ENCODE data around the gene SPAG8.

The SPAG8 gene

DNA sequence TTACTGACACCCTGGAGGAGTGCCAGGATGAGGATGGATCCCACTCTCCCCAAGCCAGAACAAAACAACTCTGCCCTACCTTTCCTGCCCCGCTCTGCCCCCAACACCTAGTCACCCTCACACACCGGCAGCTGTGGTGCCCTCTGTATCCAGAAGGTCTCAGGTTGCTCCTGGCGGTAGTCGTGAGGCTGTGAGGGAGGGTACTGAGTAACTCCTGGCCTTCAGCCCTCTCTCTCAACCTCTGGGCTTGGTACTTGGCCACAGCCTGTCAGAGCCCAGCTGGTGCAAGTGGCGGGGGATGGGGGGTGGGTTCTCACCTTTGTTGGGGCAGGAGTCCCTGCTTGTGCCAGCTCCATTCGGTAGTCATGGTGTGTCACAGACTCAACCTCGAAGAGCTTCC lies 1.9 kb downstream of the SPAG8 start:
- DNase-seq (ENCODE audit: low spot score): no peak

DNA sequence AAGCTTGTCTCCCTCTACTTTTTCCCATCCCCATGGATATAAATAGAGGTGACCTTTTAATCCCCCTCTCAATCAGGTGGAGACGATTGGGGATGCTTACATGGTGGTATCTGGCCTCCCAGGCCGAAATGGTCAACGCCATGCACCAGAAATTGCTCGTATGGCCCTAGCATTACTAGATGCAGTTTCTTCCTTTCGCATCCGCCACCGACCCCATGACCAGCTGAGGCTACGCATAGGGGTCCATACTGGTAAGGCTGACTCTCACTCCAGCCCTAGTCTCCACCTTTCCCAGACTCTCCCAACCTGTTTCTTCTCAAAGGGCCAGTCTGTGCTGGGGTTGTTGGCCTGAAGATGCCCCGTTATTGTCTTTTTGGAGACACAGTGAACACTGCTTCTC lies 3.6 kb downstream of the SPAG8 start:
- no peak for DNase-seq (ENCODE audit: low spot score)

DNA sequence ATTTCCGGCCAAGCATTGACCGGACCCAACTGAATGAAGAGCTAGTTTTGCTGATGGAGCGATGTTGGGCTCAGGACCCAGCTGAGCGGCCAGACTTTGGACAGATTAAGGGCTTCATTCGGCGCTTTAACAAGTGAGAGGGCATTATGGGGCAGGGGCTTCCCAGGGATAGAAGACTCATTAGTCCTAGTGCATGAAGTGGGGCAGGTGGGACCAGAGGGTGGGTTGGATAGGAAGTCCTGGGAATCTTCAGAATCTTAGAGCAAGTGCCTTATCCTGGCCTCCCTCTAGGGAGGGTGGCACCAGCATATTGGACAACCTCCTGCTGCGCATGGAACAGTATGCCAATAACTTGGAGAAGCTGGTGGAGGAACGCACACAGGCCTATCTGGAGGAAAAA lies 6.0 kb downstream of the SPAG8 start:
- no peak for DNase-seq (ENCODE audit: low spot score)

DNA sequence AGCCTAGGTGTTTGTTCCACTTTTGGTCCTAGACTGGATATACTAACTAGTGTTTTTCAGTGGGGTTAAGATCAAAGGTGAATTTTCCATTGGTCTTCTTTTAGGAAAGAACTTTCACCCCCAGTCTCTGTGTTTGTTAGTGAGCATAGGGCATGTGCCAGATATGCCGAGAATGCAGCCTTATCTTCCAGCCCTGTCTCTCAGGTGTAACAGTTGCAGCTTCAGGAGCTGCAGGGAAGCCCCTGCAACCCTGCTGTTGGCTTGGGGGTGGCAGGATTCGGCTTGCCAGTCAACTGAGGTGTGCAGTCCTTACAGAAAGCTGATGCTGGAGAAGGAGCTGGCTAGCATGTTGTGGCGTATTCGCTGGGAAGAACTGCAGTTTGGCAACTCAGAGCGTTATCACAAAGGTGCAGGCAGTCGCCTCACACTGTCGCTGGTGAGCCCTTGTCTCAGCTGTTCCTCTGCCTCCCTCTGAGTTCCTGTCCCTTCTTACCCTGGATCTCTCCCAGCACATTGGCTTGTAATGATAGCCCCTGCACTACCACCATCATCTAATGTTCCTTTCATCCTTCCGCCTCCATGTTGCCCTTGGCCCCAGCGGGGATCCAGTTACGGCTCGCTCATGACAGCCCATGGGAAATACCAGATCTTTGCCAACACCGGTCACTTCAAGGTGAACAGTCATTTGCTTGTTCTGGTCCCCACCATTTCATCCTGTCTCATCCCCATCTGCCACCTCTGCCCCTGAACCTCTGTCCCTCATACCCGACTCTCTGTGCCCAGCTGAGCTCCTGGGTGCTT lies 10.5 kb downstream of the SPAG8 start:
- no peak for DNase-seq (ENCODE audit: low spot score)

DNA sequence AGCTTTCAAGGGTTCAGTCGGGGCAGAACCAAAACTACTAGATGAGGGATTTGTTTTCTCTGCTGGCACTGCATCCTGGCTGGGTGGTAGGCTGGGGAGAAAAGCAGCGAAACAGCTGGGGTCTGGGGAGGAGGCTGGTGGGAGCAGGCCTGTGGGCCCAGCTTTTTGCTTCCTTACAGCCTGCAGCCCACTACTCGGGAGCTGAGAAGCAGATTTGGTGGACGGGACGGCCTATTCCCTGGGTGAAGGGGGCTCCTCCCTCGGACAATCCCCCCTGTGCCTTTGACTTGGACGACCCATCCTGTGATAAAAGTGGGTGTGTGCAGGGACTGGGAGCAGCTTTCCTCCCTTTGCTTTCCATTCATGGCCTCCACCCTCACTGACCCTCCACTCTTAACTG lies 11.5 kb downstream of the SPAG8 start:
- DNase-seq (ENCODE audit: low spot score): no peak

DNA sequence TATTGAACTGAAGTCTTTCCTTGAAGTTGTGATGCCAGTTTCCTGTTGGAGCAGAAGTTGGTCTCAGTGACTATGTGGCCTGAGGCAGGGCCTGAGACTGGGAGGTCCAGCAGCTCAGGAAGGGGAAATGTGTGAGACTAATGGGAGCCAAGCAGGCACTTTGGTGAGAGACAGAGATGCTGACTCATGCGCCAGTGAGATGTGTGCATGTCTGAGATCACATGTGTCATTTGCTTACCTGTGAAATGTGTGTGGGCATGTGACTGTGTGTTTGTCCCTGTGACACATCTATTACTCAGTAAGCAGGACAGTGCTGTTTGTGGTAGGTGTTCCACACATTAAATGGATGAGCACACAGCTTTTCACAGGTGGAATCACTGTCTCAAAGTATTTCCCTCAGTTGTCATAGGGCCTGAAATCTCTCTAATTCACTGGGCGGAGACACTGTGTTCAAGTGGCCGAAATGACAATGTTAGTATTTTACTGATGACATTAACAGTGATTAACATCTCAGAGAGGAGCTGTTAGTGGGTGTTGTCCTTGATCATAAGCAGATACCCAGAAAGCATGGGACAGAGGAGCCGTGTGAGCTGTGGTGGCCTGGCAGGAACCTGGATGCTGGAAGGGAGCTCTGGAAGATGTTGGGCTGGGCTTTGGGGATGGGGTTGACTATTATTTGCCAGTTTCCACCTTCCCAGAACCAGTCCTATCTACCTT lies 13.2 kb downstream of the SPAG8 start:
- DNase-seq (ENCODE audit: low spot score): no peak

DNA sequence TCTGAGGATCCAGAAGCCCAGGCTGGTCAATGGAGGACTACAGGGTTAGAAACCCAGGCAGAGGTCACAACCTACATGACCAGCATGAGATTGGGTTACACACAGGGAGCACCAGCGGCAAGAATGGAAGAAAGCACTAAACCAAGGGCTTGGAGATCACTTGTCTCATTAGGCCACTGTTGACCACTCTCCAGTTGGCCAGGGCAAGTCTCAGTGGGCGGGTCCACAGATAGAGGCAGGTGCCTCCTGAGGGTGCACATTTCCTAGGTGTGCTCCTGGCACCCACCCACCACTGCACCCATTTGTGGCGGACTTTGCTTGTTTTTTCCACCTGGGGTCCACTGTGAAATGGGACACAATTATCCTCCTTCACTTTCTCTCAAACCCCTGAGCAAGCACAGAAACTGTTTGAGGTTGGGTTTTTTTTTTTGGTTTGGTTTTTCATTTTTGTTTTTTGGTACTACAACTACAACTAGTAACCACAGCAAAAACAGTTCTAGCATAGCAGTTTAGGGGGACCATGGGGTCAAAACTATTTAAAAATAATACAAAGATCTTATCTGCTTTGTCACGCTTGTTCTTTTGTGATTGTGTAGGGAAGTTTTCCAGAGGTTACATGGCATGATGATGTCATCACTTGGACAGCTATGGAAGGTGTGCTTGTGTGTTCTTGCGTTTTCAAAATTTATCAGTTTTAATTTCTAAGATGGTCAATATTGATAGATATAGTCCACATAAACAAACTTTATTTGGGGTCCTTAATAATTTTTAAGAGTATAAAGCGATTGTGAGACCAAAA lies 14.6 kb downstream of the SPAG8 start:
- DNase-seq (ENCODE audit: low spot score): no peak

DNA sequence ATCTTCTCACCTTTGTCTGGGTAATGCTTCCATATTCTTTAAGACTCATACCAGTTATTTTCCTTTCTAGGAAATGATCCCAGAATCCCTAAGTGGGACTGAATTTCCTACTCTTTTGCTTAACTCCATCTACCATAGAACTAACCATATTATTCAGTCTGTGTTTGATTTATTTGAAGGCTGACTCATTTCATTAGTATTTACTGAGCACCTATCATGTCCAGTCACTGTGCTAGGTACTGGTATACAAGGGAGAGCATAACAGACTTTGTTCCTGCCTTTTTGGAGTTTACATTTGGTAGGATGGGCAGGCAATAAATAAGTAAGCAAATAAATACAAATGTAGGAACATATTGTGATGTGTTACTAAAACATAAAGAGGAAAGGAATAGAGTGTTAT lies 16.4 kb downstream of the SPAG8 start:
- no peak for DNase-seq (ENCODE audit: low spot score)

DNA sequence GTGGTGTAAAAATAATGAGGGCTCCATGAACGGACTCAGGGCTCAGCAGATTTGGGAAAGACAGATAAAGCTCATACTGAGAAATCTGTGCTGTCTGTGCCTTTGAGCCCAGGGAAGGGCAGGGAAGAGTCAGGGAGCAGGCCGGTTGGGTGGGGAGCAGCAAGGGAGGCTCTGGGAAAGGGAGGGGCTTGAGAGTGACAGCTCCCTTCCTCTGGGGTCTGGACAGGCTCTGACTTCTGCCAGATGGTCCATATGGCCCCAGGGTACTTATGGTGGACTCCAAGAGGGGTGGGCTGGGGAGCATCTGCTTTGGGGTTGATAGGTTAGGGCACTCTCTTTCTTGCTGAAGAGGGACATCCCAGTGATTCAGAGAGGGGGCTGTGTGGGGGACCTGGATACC lies 18.6 kb downstream of the SPAG8 start:
- no peak for DNase-seq (ENCODE audit: low spot score)

DNA sequence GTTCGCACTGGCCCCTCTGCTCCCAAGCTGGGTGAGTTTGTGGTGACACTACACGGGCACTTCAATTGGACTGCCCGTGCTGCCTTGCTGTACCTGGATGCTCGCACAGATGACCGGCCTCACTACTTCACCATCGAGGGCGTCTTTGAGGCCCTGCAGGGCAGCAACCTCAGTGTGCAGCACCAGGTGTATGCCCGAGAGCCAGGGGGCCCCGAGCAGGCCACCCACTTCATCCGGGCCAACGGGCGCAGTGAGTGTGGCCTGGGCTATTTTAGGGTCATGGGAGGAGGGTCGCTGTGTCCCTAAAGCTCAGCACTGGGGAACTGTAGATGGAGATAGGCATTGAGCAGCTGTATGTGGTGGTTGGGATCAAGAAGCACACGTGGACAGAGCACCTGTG lies 19.2 kb downstream of the SPAG8 start:
- DNase-seq (ENCODE audit: low spot score): no peak

DNA sequence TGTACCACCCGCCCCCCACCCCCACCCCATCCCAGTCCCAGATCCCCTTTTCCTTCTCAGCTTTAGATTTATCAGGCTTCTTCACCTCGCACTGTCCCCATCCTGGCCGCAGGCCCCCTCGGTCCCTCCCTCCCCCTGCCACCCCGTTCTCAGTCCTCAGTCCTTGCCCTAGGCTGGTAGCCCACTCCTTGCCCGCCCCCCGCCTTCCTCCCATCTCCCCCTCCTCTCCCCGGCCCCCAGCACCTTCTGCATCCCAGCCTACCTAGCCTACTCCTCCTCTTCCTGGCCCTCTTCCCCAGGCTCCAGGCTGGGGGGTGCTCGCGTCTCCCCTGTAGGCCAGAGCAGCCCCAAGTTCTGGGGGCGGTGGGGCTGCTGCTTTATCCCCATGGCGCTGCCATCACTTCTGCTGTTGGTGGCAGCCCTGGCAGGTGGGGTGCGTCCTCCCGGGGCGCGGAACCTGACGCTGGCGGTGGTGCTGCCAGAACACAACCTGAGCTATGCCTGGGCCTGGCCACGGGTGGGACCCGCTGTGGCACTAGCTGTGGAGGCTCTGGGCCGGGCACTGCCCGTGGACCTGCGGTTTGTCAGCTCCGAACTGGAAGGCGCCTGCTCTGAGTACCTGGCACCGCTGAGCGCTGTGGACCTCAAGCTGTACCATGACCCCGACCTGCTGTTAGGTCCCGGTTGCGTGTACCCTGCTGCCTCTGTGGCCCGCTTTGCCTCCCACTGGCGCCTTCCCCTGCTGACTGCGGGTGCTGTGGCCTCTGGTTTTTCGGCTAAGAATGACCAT lies 19.8 kb downstream of the SPAG8 start:
- DNase-seq (ENCODE audit: low spot score): no peak

DNA sequence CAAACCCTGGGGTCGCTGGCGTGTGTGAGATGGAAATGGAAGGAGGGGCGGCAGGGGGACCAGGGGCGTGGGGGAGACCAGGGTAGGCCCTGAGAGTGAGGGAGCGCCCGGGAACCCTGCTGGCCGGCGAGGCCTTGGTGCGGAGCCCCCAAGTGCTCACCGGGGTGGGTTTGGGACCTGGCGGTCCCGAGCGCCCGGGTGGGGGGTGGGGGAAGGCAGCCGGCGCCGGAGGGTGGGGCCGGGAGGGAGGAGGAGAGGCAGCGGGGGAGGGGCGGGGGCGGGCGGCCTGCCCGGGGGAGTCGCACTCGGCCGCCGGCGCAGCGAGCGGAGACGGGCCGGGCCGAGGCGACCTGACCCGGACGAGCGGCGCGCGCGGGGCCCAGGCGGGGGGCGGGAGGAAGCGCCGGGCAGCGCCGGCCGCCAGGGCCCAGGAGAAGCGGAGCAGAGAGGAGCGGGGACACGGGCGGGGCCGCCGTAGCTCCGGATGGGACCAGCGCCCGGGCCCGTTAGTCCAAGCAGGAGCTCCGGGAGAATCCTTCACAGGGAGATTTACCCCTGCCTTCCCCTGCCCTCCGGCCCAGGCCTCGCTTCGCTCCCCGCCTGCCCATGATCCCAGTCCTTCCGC lies 20.7 kb downstream of the SPAG8 start, which contains the start of gene NPR2:
Gene NPR2 (plus strand): TSS at position 295 of the 625 bp plus-strand sequence. CDS start 818 bp downstream, outside the sequence.
- peak; percentile 65 for DNase-seq (ENCODE audit: low spot score)

DNA sequence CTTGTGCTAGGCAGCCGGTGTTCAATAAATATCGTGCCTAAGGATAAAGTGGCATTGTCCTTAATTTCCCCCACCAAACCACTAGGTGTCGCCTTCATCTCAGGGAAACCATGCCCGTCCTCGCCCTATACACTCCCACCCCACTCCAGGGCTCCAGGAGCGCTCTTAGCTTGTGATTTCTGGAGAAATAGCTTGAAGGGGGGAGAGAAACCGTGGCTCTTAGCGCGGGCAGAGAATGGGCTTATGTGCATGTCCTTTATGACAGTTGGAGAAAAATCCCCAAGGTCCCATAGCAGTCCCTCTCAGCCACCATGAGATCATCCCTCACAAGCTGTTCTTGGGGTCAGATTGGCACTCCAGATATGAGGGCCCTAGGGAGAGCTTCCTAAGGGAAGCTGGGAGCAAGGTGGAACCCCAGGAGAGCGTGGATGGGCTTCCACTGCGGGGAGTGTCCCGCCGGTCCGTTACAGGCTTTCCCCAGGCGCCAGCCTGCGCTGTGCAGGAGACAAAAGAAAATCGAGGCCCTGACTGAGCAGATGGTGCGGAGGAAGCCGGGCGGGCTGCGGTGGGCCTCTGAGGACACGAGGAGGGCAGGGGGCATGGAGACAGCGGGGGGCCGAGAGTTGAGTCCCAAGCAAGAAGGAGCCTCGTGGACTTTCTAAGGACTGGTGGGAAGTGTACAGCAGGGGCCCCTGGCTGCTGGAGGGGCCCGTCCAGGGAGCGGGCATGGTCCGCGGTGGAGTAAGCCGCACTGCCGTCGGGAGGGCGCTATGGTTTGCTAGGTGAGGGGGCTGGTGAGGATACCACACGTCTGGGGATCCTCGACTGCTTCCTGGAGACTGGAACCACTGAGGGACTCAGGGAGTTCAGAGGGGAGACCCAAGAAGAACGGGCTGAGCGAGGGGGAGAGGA lies 21.4 kb downstream of the SPAG8 start:
- DNase-seq (ENCODE audit: low spot score): peak; percentile 79

DNA sequence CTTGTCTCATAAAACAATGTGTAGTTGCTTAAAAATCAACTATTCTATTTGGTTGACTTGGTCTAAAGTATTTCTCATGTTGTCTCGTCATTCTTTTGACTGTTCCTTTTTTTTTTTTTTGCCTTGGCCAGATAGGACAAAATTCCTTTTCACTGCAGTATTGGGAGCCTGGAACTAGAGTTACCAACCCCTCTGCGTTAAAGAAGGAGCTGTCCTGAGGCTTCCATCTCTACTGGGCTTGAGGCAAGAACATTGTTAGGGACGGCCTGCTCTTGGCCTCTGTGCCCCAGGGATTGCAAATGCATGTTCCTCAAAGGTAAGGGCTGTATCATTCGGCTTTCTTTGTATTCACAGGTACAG lies 22.1 kb downstream of the SPAG8 start:
- DNase-seq (ENCODE audit: low spot score): no peak

DNA sequence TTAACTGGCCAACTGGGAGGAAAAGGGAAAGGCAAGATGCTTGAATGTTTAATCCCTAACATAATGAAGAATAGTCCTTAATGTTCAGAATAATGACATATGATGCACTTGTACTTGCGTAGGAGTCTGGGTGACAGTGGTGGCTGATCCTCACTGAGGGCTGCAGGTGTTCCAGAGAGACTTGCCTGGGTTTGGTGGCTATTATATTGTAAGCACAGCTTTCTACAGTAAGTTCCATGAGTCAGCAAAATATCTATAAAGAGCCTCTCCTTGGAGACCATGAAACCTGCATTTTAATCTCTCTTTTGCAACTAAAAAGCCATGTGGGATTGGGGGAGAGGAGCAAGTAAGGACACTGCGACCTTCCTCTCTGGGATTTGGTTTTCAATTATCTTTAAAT lies 22.5 kb downstream of the SPAG8 start:
- no peak for DNase-seq (ENCODE audit: low spot score)

DNA sequence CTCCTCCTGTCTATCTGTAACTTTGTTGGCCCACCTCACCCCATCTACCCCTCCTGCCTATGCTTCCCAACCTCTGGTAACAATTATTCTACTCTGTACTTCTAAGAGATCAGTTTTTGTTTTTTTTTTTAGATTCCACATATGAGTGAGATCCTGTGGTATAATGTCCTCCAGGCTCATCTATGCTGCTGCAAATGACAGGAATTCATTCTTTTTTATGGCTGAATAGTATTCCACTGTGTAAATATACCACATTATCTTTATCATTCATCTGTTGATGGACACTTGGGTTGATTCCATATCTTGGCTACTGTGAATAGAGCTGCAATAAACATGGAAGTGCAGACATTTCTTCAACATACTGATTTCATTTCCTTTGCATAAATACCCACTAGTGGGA lies 28.6 kb downstream of the SPAG8 start:
- DNase-seq (ENCODE audit: low spot score): no peak

DNA sequence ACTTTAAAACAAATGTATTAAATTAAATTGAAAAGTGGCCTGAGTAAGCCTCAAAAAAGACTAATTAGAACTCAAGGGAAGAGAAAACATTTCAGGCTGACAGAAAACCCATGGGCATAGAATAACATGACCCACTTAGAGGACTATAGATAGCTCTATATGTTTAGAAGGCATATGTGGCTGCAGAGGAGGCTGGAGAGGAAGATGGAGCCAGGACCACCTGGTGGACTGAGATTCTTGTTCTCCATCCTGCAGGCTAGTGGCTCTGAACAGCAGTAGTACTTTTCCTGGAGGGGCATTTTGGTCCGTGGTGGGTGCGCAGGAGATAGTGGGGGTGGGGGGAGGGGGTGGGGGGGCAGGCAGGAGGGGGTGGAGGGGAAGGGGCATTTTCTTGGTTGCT lies 31.0 kb downstream of the SPAG8 start:
- DNase-seq (ENCODE audit: low spot score): no peak

DNA sequence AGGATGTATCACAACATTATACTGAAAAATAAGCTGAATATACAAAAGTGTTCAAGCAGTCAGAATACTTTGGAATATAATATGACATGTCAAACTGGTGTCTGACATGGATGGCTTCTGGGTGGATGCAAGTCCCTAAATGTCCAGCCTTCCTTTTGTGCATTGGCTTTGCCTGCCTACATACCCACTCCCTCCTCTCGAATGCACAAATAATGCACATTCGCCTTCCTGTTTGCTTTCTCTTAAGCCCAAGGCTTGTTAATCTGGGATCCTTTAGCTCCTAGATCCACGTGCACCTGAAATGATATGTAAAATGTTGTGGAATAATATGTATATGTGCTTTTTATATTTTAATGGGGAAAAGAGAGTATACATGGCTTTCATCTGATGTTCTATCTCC lies 33.6 kb downstream of the SPAG8 start:
- DNase-seq (ENCODE audit: low spot score): no peak

DNA sequence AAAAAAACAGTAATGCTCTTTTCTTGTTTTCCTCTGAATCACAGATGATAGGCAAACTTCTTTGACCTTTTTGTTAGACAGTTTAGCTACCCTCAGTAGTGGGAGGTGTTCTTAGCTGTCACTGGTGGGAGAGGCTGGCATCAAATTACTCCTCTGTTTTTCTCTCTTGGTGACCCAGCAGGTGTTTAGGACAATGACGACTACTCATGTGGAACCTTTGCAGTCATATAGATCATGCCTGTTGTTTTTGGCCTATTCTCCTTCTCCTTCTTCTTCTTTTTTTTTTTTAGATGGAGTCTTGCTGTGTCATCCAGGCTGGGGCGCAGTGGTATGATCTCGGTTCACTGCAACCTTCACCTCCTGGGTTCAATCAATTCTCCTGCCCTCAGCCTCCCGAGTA lies 36.0 kb downstream of the SPAG8 start:
- DNase-seq (ENCODE audit: low spot score): no peak

DNA sequence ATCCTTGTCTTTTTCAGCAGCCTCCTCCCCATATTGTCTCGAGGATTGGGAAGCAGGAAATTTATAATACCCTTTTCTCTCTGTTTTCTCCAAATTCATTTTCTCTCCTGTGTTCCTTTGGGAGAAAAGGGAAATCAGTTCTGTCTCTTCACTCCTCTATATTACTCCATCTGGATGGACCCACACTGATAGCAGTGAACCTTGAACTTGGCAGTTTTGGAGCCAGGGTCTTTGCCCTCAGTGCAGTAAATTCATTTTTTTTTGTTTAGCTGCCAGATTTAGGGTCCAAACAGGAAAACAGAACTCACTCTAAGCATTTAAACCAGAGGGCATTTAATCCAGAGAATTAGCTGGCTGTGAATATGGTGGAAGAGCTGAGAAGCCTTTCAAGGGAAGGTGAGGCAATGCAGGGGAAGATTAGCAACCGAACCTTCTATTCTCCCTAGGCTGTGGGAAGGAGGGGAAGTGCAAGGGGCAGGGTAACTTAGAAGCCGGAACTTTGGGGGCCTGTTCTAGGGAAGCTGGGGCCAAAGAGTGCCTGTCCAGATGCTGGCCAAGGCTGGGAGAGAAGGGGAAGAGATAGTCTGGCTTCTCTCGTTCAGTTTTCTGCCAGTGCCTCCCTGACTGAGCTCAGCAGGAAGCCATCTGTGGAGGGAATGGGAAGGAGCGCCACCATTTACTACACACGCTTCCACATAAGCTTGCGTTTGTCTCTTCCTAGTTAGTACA lies 37.0 kb downstream of the SPAG8 start:
- no peak for DNase-seq (ENCODE audit: low spot score)

Data from ecto neural progenitor cell (in vitro differentiated cells).